Astrocyte of the hippocampus (primary cell): ENCODE measurements around the gene KAT7.

ENCODE experiments used
- DNase-seq: peaks from one replicate; pipeline ENCODE4 v3.0.0; 2011; ENCODE audit warnings: low read depth, low spot score

KAT7 gene

GRCh38 chr17:49760932-49761558 lies 27.4 kb upstream of the KAT7 start:
- DNase-seq, result no peak

- peak; percentile 16 for DNase-seq
These were observed 26.1 kb upstream of the KAT7 start for GRCh38 chr17:49762151-49762941.

GRCh38 chr17:49763735-49764558 lies 24.5 kb upstream of the KAT7 start, which contains the start of gene FAM117A:
Gene FAM117A, minus strand, starts transcription at chr17:49764131. Its CDS starts 44 bp downstream, at chr17:49764087.
- DNase-seq, result peak; percentile 99

GRCh38 chr17:49764559-49765180 lies 23.8 kb upstream of the KAT7 start:
- peak; percentile 11 for DNase-seq

GRCh38 chr17:49766918-49767530 lies 21.5 kb upstream of the KAT7 start:
- no peak for DNase-seq

GRCh38 chr17:49775546-49776260 lies 12.8 kb upstream of the KAT7 start:
- peak; percentile 51 for DNase-seq

DNA sequence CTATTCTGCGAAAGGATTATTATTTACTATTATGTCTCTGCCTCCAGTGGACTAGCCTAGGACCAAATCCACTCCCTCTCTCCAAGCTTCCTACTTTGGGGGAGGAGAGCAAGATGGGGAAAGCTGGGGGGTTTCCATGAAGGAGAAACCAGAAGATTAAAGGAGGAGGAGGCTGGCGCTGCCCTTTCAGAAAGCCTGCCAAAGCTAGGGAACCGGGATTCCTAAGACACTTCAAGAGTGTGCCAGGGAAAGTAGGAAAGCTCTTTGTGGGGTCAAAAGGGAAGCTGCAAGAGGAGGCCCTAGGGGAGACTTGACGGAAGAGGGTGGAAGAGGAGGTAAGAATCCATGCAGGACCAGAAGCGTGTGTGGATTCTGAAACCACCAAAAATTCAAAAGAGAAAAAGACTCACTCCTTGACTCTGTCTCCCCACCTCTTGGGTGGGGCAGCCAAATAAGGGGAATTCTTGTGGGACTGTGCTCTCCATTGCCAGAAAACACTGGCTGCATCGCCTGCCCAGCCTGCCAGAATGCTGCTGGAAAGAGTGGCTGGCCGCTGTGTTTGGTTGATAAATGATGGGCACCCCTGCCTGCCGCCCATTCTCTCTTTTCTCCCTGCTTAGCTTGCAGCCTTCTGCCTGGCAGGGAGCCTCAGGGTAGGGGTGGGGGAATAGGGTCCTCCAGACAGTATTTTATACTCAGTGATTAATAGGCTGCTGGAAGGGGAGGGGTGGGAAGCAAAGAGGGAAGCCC lies 11.8 kb upstream of the KAT7 start:
- peak; percentile 45 for DNase-seq

- DNase-seq, result no peak
These were observed 10.9 kb upstream of the KAT7 start for GRCh38 chr17:49777563-49777962.

- DNase-seq, result no peak
These were observed 9.2 kb upstream of the KAT7 start for GRCh38 chr17:49779156-49779738.

GRCh38 chr17:49779739-49780231 lies 8.7 kb upstream of the KAT7 start:
- DNase-seq, result peak; percentile 80

DNA sequence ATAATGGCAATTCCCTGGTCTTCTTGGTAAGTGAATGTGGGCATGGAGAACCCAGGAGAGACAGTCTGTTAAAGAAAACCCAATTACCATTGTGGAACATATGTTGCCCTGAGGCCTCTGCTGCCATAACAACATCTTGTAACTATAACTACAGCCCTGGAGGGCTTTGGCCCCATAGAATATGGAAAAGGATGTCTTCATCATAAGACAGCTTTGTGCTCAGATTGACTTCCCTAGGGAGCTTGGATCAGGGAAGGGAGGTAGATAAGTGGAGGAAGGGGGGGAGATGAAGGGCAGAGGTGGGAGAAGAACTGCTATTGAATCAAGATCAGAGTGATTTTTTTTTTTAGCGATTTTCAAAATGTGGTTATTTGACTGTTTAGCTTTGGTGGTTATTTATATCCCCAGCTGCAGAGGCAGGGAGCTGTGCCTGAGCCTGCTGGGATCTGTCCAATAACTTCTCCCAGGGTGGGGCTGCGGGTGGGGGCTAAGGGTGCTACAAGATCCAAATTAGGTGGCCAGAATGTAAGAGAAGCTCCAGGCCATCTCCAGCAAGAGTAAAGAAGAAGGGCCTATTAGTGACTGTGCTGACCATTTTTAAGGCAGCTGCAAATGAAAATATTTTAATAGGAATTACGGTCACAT lies 5.3 kb upstream of the KAT7 start:
- no peak for DNase-seq

- DNase-seq, result no peak
These were observed 4.7 kb upstream of the KAT7 start for GRCh38 chr17:49783791-49784190.

- no peak for DNase-seq
These were observed 3.8 kb upstream of the KAT7 start for GRCh38 chr17:49784636-49785035.

- no peak for DNase-seq
These were observed 500 bp upstream of the KAT7 start for GRCh38 chr17:49787884-49788477.

DNA sequence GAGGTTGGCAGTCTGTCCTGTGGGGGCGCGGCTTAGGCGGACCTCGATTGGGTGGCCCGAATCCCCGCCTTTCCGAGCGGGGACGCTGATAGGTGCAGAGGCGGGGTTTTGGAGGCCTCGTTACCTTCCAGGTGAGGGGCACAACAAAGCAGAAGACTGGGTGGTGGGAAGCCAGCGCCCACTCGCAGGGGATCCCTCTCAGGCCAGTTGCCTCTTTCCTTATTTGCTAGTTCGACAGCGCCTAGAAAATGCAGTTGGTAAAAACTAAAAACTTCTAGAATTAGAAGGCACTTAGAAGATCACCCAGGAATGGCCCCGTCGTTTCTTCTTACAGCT lies 730 bp downstream of the KAT7 start:
- DNase-seq, result no peak

- no peak for DNase-seq
These were observed 4.8 kb downstream of the KAT7 start for GRCh38 chr17:49793309-49793708.

DNA sequence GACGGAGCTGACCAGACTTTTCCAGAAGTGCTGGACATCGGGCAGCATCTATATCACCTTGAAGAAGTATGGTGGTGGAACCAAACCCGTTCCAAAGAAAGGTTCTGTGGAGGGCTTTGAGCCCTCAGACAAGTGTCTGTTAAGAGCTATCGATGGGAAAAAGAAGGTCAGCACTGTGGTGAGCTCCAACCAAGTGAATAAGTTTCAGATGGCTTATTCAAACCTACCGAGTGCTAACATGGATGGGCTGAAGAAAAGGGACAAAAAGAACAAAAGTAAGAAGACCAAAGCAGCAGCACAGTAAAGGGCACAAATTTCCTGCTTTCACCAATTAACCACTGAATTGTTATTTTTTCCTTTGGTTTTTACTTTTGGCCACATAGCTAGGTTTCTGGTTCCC lies 6.9 kb downstream of the KAT7 start:
- DNase-seq, result no peak

GRCh38 chr17:49798182-49798581 lies 9.7 kb downstream of the KAT7 start:
- no peak for DNase-seq

- DNase-seq, result no peak
These were observed 10.3 kb downstream of the KAT7 start for GRCh38 chr17:49798738-49799137.
